ENCODE measurements around the gene TRIM13.

GRCh38 chr13:49951754-49952535, 44.9 kb upstream of the TRIM13 start:
- TF ChIP-seq CTCF (IDR thresholded peaks at IDR 0.05) (no peak), POLR2A (IDR thresholded peaks at IDR 0.05) (no peak)
